MM.1S (cell line): Measurements from ENCODE around the gene HKDC1.

Source experiments
- DNase-seq: peaks from one replicate; pipeline ENCODE4 v3.0.0-alpha.2; 2015
- H2AFZ ChIP-seq: fragments of 300-600 bp; sonication (generic); 2 replicates; pipeline ENCODE4 v1.6.0; 2016; ENCODE audit warnings: antibody characterized with exemption, low read length
- H3F3A ChIP-seq: fragments of 300-600 bp; sonication (generic); 2 replicates; pipeline ENCODE4 v1.6.1; 2016; ENCODE audit warnings: mild to moderate bottlenecking, antibody characterized with exemption, low read length, moderate library complexity, mixed read lengths; ENCODE audit not compliant: insufficient read depth
- H3K27ac ChIP-seq: fragments of 300-600 bp; sonication (generic); 2 replicates; pipeline ENCODE4 v1.5.1; 2016; ENCODE audit warnings: mild to moderate bottlenecking, low read length
- H3K27me3 ChIP-seq: fragments of 300-600 bp; sonication (generic); replicated peaks from 2 replicates; pipeline ENCODE4 v1.6.0; 2016; ENCODE audit warnings: low read length; ENCODE audit not compliant: insufficient read depth
- H3K36me3 ChIP-seq: fragments of 300-600 bp; sonication (generic); replicated peaks from 2 replicates; pipeline ENCODE4 v1.6.1; 2016; ENCODE audit warnings: mild to moderate bottlenecking, low read length, mixed read lengths; ENCODE audit not compliant: insufficient read depth
- H3K4me1 ChIP-seq: fragments of 300-600 bp; sonication (generic); 2 replicates; pipeline ENCODE4 v1.6.1; 2016; ENCODE audit warnings: low read length, mixed read lengths
- H3K4me2 ChIP-seq: fragments of 300-600 bp; sonication (generic); 2 replicates; pipeline ENCODE4 v1.6.0; 2016; ENCODE audit warnings: low read depth, low read length
- H3K4me3 ChIP-seq: fragments of 300-600 bp; sonication (generic); 2 replicates; pipeline ENCODE4 v1.5.1; 2016; ENCODE audit warnings: low read length, mixed read lengths
- H3K79me2 ChIP-seq: fragments of 300-600 bp; sonication (generic); 2 replicates; pipeline ENCODE4 v1.6.1; 2016; ENCODE audit warnings: mixed run types, low read length, mixed read lengths
- H3K9ac ChIP-seq: fragments of 300-600 bp; sonication (generic); 2 replicates; pipeline ENCODE4 v1.6.1; 2016; ENCODE audit warnings: low read length, mixed read lengths
- H3K9me2 ChIP-seq: fragments of 300-600 bp; sonication (generic); replicated peaks from 2 replicates; pipeline ENCODE4 v1.6.1; 2016; ENCODE audit warnings: mild to moderate bottlenecking, low read length, mixed read lengths; ENCODE audit not compliant: insufficient read depth
- H3K9me3 ChIP-seq: fragments of 300-600 bp; sonication (generic); replicated peaks from 2 replicates; pipeline ENCODE4 v1.6.1; 2016; ENCODE audit warnings: mild to moderate bottlenecking, low read length, mixed read lengths; ENCODE audit not compliant: insufficient read depth
- H4K20me1 ChIP-seq: fragments of 300-600 bp; sonication (generic); 2 replicates; pipeline ENCODE4 v1.6.1; 2016; ENCODE audit warnings: mild to moderate bottlenecking, low read length, moderate library complexity, mixed read lengths; ENCODE audit not compliant: insufficient read depth
- CTCF ChIP-seq: fragments of 300-600 bp; sonication (generic); IDR thresholded peaks from 2 replicates; pipeline ENCODE4 v1.5.1; 2016; ENCODE audit warnings: antibody characterized with exemption, low read length, mixed read lengths
- EZH2 ChIP-seq: fragments of 300-600 bp; sonication (generic); optimal IDR thresholded peaks from 2 replicates; pipeline ENCODE3; 2017; ENCODE audit warnings: low read depth, mild to moderate bottlenecking, antibody characterized with exemption, low read length, mixed read lengths
- EZH2phosphoT487 ChIP-seq: fragments of 300-600 bp; sonication (generic); IDR thresholded peaks from 2 replicates; pipeline ENCODE4 v1.6.1; 2018; ENCODE audit warnings: antibody characterized with exemption, low read length

Gene HKDC1

GRCh38 chr10:69216577-69217118 lies 3.5 kb upstream of the HKDC1 start:
- no peaks in the 10 kb centered on the region for H3K9me2 ChIP-seq

GRCh38 chr10:69217119-69217754 lies 2.9 kb upstream of the HKDC1 start:
- H3K9ac ChIP-seq: no peak overlapping the region
- no peak overlapping the region for H3K4me2 ChIP-seq
- no peak overlapping the region for H2AFZ ChIP-seq
- H3F3A ChIP-seq: peaks cover 10% of the 10 kb centered on the region
- H3K4me1 ChIP-seq: peaks cover 20% of the 10 kb centered on the region
- TF ChIP-seq EZH2: no peak
- H3K27ac ChIP-seq: no peak overlapping the region
- H3K4me3 ChIP-seq: no peak overlapping the region
- H3K79me2 ChIP-seq: no peaks in the 10 kb centered on the region
- no peaks in the 10 kb centered on the region for H3K9me2 ChIP-seq
- H3K27me3 ChIP-seq: no peaks in the 10 kb centered on the region
- DNase-seq: no peak
- H3K9me3 ChIP-seq: no peaks in the 10 kb centered on the region
- H4K20me1 ChIP-seq: no peaks in the 10 kb centered on the region
- H3K36me3 ChIP-seq: no peaks in the 10 kb centered on the region

More at GRCh38 chr10:69216577-69217118, 3.5 kb upstream of the HKDC1 start:
- Histone ChIP-seq H3K9me3 (no peaks in the 10 kb centered on the region), H3K27ac (no peak overlapping the region), H3F3A (peaks cover 9% of the 10 kb centered on the region), H3K4me3 (no peak overlapping the region), H3K4me2 (no peak overlapping the region), H2AFZ (no peak overlapping the region), H3K36me3 (no peaks in the 10 kb centered on the region), H3K27me3 (no peaks in the 10 kb centered on the region), H4K20me1 (no peaks in the 10 kb centered on the region), H3K9ac (no peak overlapping the region), H3K79me2 (no peaks in the 10 kb centered on the region), H3K4me1 (peaks cover 19% of the 10 kb centered on the region)
- no peak for DNase-seq
- TF ChIP-seq CTCF: no peak
- no peak for TF ChIP-seq EZH2
- TF ChIP-seq EZH2phosphoT487: no peak

- no peaks in the 10 kb centered on the region for H3K9me3 ChIP-seq
- H3K27ac ChIP-seq: no peak overlapping the region
- TF ChIP-seq CTCF (no peak), EZH2phosphoT487 (no peak), EZH2 (no peak)
- no peaks in the 10 kb centered on the region for H4K20me1 ChIP-seq
- H3K36me3 ChIP-seq: no peaks in the 10 kb centered on the region
- H3K4me2 ChIP-seq: no peak overlapping the region
- H3F3A ChIP-seq: peaks cover 21% of the 10 kb centered on the region
- H3K9ac ChIP-seq: no peak overlapping the region
- no peak overlapping the region for H2AFZ ChIP-seq
- no peak for DNase-seq
- no peaks in the 10 kb centered on the region for H3K79me2 ChIP-seq
- no peaks in the 10 kb centered on the region for H3K27me3 ChIP-seq
- H3K4me1 ChIP-seq: peaks cover 28% of the 10 kb centered on the region
- H3K4me3 ChIP-seq: no peak overlapping the region
- no peaks in the 10 kb centered on the region for H3K9me2 ChIP-seq
Observed at GRCh38 chr10:69218831-69219230, 1.3 kb upstream of the HKDC1 start.

- no peaks in the 10 kb centered on the region for H3K27me3 ChIP-seq
- no peak overlapping the region for H3K4me2 ChIP-seq
- H3K4me1 ChIP-seq: peaks cover 37% of the 10 kb centered on the region
- H3K9me3 ChIP-seq: no peaks in the 10 kb centered on the region
- peaks cover 25% of the 10 kb centered on the region for H3F3A ChIP-seq
- H3K36me3 ChIP-seq: no peaks in the 10 kb centered on the region
- H3K9me2 ChIP-seq: no peaks in the 10 kb centered on the region
- no peak overlapping the region for H3K4me3 ChIP-seq
- H3K9ac ChIP-seq: no peak overlapping the region
- no peak overlapping the region for H2AFZ ChIP-seq
- DNase-seq: no peak
- no peak for TF ChIP-seq CTCF
- no peak for TF ChIP-seq EZH2phosphoT487
- H3K27ac ChIP-seq: no peak overlapping the region
- H4K20me1 ChIP-seq: no peaks in the 10 kb centered on the region
- no peaks in the 10 kb centered on the region for H3K79me2 ChIP-seq
Observed at GRCh38 chr10:69220507-69220906, 375 bp downstream of the HKDC1 start.
